Measurements from ENCODE around the gene SLC9A7.
A peak's percentile ranks its signal among the peaks of the same experiment; 100 is the strongest.

The SLC9A7 gene

DNA sequence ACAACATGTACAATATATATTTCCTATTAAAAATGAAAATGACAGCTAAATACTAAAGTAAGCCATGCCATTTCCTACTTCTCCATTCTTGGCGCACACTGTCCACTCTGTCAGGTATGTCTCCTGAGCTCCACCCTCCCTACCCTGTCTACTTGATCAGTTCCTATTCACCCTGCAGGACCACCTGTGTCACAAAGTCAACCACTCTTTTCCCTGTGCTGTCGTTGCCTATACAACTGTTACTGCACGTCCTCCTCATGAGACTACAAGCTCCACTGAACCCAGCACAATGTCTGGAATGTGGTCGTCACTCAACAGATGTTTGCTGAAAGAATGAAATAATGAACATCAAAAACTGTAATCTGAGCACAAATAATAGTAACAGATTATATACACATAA, 54.9 kb downstream of the SLC9A7 start:
- DNase-seq, result no peak

DNA sequence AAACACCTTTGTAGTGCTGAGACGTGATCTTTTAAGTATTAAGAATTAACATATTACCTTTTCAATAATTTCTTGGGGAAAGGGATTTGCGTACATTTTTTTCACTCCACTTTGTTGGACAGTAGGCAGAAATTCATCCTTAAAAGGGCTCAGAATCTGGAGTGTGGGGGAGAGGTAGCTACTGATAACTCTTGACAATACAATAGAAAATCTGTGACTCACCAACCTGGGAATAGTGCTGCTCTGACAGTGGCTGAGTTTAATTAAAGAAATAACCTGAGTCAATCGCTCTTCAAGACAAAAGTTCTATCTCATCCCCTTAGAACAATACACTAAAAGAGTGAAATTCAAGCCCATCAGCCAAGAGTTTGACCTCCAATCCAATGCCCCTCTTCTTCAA, 60.2 kb downstream of the SLC9A7 start:
- DNase-seq, result no peak

DNA sequence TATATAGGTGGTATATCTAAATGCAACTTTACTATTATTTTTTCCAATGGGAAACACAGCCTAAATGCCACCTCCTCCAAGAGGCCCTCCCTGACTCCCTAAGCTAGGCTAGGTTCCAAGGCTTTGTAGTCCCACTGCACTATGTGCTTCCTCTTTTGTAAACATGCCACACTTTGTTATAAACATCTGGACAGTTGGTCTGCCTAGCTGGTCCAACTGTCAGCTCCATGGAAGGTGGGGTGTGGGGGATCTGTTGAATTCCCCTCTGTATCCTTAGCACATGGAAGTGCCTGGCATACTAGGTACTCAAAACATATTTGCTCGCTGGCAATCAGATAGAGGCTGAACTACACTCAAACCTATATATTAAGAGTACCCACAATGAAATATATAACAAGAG, 63.4 kb downstream of the SLC9A7 start:
- DNase-seq, result no peak

DNA sequence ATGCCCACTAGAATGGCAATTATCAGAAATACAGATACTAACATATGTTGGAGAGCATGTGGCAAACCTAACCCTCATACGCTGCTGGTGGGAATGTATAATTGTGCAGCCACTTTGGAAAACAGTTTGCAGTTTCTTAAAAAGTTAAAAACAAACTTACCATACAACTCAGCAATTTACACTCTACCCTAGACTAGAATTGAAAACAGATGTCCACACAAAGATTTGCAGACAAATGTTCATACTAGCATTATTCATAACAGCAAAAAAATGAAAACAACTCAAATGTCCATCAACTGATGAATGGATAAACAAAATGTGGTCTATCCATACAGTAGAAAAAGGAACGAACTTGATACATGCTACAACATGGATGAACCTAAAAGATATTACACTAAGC, 64.4 kb downstream of the SLC9A7 start:
- DNase-seq, result no peak

DNA sequence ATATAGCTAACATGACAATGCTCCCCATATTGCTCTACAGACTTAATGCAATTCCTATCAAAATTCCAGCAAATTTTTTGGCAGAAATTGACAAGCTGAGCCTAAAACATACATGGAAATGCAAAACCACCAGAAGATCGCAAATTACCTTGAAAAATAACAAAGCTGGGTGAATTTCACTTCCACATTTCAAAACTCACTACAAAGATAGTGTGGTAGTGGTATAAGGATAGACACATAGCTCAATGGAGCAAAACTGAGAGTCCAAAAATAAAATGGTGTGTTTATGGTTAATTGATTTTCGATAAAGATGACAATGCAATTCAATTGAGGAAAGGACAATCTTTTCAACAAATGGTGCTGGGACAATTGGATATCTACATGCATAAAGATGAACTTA, 65.8 kb downstream of the SLC9A7 start:
- DNase-seq, result no peak

DNA sequence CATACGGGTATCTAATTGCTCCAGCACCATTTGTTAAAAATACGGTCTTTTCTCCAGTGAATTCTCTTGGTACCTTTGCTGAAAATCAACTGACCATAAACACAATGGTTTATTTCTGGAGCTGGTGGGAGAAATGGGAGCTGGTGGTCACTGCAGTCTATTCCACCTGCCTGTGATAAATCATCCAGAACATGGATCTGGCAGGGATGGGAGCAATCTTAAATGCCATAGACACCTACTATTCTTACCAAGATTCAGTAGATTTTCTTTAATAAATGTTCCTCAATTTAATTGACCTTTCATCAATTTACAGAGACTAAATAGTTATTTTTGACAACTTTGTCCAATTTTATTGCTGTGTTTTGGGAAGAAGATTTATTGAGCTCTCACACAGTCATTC, 68.1 kb downstream of the SLC9A7 start:
- no peak for DNase-seq

DNA sequence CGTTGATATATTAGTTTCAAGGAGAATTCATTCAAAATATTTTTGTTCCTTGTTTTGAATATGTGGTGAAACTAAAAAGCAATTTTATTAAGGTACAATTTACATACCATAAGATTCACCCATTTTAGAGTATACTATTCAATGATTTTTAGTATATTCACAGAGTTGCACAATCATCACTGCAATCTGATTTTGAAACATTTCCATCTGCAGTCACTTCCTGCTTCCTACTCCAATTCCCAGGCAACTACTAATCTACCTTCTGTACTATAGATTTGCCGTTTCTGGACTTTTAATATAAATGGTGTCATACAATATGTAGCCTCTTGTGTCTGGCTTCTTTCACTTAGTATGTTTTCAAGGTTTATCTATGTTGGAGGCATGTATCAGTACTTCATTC, 71.3 kb downstream of the SLC9A7 start:
- DNase-seq, result peak; percentile 15 to 24

DNA sequence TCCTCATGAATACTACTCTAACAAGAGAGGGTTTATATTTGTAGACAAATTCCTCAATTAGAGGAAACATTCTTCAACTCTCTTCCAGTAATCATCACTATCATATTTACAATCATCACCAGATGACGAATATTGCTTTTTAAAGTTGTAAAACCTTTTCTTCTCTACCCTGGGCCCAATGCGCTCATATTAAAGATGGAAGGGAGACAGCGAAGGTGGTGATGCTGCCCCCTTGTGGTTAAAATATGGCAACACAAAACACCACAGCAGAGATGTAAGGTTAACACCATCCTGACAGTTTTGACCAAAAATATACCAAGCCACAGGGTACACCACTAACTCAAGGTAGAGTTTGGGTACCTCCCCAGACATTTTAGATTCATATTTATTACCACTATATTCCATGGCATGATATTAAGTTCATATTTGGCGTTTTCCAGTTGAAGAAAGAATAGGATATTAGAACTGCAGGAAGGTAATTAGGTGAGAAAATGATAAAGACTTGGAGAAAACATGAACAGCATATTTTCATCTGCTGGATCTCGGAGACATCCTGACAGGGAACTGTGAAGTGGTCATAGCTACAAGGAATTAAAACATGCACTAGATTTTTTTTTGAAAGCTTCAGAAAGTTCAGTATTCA, 72.8 kb downstream of the SLC9A7 start:
- peak; percentile 42 to 45 for DNase-seq

DNA sequence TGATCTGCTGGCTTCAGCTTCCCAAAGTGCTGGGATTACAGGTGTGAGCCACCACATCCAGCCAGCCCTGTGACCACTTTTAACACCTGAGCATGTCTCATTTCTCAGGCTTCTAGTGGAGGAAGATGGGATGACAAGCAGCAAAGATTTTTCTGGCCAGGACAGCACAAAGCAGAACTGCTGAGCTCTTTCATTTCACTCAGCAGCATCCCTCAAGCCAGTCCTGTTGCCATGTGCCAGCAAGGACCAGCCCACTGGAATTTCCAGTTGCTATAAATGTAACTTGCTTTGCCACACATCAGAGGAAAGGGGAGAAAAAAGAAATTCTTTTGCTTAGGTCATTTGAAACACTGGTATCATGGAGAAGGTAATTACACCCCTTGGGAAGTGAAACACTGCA, 75.9 kb downstream of the SLC9A7 start:
- peak in 1 of 2 donors; percentile 8 for DNase-seq

DNA sequence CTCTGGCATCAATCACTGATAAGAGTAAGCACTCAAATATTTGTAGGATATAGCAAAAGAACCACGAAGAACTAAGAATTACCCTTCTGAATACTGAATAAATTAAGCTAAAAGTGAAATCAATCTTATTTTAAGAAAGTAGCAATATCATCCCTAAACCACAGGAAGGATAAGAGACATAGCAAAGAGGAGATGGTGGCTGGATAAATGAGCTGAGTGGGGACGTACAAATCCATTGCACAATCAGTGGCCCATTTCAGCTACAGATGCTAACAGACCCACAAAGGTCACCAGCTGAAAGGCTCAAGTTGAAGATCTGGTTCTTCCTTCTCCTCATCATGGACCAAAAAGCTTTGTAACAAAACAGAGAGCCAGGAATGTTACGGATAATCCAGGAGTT, 77.1 kb downstream of the SLC9A7 start:
- no peak for DNase-seq

DNA sequence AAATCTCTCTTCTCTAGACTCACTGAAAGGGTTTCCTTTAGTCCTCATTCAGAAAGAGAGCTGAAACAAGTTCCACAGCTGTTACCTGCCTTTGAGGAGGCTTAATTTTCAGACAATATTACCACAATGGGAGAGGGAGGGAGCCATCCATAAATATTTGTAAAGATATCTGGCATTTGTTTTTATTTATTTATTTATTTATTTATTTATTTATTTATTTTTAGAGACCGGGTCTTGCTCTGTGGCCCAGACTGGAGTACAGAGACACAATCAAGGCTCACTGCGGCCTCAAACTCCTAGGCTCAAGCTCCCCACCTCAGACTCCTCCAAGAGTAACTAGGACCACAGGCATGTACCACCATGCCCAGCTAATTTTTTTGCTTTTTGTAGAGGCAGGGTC, 80.7 kb downstream of the SLC9A7 start:
- no peak for DNase-seq

DNA sequence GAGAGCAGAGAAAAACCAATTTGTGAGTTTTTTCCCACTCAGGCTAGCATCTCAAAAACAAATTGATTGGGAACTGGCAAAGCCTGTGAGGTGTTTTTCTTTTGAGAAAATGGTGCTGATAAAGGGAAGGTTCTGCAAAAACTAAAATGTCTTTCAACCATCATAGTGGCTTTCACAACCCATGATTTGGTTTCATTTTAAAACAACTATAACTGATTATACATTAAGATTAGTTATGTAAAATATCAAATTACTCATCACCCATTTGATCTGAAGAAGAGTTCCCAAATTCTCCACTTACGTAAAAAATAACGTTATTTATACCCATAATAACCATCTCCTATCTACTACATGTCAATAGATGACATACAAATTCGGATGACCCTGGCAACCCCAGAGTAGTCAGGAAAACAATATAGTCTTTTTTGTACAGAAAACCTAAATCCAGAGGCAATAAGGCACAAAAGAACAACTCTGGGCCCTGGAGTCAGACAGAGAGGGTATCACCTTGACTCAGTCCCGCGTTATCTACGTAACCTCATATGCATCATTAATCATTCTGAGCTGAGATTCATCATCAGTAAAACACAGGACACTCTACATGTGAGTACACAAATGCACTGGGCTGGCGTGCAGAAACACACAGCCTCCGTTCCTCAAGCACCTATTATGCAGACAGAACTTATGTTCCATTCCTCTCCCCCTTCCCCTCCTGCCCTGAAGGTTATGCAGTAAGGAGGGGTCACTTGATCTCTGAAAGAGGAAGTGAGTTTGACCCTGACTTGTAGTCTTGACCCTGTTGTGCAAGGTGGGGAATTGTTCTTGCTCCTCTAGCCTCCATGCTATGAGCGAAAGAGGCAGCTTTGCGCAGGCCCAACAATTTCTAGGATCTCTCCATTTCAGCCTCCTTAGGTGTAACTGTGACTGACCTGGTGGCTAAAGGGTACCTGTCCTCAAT, 82.2 kb downstream of the SLC9A7 start:
- peak; percentile 36 to 58 for DNase-seq

DNA sequence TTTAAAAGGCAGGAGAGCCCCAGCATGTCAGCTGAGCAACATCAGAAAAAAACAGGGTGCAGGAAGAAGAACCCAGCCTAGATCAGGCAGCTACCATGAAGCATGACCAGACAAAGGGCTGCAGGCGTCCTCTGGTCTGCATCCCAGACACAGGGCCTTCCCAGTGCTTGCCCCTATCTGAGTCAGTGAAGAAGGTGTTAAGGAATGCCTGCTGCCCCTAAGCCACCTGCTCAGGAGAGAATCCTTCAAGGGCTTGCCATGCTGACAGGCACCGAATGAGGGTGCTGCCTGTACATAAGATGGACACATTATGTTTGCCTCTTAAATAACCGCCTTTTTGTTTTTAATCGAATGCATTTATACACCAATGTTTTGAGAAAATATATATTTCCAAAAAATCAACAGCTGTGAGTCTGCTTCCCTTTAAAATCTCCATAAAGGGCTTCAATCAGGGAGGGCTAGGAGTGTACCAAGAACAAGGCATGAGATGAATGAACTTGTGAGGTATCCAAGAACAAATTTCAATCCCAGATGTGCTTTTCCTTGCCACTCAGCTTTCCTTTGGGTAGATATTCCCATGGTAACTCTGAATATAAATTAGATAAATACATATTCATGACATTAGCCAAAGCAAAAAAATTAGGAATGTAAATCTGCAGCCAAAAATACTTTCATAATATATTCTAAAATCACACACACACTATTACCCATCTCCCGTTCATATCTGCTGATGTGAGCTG, 85.1 kb downstream of the SLC9A7 start:
- DNase-seq, result no peak

DNA sequence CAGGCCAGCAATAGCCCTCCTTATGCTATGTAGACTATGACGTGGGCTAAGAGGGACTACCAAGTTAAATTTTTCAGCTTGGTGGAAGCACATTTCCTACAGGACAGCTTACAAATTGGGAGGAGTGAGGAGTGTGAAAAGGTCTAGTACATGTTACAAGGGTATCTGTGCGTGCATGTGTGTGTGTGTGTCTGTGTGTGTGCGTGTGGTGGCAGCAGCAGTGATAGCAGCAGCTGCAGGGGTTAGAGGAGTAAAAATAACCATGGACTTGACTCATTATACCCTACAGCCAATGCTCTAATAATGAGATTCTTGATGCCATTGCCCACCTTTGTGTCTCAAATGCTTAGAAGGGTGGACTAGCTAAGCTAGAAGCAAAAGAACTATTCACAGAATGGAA, 88.6 kb downstream of the SLC9A7 start:
- no peak for DNase-seq

DNA sequence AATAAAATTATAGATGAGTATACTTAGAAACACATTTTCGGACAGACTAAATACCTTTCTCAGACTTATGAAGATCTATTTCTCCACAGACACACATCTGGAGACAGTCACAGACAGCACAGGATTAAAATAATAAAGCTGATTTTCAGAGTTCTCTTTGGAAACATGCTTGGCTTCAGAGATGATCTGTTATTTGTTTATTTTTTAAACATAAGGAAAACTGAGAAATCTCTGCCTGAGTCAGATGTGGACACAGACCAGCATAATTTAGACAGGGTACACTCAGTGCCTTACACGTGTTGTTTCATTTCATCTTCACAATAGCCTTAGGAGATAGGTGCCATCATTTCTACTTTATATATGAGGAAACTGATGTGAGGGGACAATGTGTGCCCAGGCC, 92.1 kb downstream of the SLC9A7 start:
- DNase-seq, result no peak

DNA sequence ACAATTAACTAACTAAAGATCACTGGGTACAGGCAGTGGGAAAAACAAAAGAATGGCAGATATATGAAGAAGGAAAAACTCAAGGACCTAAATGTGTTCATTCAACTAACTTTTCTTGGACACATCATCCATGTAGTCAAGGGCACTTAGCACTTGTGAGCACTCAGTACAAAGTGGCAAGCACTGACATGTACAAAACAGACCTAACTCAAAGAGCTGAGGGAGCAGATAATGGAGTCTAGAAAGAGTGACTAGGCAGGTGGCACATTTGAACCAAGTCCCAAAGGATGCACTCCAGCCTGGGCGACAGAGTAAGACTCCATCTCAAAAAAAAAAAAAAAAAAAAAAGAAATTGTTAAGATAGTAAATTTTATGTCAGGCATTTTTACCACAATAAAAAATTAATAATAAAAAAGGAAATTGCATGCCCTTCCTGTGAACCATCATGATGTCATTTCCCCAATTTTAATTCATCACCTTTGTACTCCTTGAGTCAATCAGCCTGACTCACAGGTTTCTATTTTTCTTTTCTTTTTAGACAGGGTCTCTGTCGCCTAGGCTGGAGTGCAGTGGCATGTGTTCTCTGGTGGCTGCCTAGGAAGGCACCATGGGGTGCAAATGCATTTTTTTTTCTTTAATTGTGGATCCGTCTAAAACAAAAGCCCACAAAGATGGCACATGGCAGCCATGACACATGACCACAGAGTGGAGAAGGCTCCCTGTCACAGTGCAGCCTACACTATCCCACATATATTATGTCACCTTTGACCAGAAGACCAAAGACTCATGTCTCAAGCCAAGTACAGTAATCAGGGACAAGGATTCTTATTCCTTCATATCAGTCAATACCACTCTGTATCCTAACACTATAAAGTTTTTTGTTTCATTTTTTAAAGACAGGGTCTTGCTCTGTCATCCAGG, 93.4 kb downstream of the SLC9A7 start:
- peak; percentile 49 to 76 for DNase-seq

DNA sequence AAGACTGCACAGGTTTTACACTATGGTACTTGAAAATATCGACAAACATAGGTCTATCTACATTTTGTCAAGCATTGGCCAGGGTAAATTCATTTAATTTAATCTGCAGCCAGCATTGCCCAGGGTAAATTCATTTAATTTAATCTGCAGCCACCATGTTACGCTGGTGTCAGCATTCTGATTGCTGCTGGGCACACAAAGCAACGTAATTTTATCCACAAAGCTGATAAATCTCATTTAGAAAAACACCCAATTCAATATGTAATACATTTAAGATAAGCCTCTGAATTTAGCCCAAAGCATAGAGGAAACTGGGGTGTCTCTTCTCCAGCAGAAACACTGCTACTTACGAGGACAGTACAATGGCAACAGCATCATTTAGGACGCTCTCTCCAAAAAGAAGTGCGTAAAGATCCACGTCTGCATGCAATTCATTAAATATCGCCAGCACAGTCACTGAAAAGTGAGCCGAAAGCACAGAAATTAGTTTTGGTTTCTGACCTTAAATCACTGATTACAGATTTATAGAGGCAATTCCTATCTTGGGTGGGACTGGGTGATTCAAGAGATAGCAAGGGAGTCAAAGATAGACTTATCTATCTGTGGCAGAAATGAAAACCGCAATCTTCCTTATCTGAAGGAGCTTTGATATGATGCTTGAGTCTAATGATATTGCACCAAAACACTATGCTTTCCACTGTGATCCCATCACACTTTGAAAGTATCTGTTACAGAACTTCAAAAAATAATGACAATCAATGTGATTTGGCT, 96.5 kb downstream of the SLC9A7 start:
- DNase-seq, result no peak

DNA sequence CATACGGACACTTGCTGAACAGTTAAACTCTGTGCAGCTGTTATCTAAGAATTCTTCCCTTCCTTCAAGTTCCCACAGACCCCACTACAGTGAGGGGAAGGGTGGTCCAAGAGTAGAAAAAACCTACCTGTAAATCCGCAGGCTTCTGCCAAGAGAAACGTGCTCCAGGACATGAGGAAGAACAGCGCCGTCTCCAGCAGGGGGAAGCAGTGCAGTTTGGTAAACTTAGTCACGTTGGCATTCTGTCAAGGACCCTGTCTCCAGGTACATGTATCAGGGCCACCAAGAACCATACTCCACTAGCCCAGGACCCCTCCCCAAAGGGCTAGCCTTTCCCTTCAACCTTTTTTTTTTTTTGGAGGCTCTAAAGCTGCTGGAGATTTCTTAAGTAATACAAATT, 105.4 kb downstream of the SLC9A7 start:
- DNase-seq, result no peak

DNA sequence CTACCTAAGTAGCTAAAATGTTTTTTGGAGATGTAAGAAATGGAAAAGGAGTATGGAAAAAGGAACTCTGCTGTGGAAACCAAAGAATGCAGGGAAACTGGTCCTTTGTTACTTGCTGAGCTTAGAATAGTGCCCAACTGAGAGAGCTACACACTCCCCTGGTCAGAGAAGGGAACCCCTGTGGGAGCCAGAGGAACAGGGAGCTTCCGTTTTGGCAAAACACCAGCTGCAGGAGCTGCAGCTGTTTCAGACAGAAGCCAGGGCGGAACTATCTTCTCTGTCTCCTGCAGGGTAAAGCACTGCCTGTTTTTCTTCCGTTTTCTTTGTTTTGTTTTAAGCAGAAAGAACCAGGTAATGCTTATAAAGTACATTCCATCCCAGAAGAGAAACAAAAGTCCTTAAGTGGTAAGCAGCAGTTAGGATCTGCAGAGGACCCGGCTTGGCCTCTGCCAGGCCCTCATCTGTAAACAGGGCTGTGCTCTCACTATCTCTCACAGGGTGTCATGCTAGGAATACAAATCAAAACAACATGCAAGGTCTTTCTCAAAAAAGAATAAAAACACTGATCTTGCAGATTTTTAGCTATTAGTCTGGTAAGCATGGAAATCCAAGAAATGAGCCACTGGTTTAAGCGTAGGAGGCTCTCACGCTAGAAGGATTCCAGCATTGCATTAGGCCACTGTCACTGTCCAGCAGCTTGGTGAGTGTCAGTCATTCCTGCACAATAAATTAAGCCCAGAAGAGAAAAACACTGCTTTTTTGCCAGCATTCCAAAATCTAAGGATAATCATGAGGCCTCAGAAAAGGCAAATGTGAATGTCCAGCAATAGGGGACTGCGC, 109.3 kb downstream of the SLC9A7 start:
- DNase-seq, result peak; percentile 41 to 69

DNA sequence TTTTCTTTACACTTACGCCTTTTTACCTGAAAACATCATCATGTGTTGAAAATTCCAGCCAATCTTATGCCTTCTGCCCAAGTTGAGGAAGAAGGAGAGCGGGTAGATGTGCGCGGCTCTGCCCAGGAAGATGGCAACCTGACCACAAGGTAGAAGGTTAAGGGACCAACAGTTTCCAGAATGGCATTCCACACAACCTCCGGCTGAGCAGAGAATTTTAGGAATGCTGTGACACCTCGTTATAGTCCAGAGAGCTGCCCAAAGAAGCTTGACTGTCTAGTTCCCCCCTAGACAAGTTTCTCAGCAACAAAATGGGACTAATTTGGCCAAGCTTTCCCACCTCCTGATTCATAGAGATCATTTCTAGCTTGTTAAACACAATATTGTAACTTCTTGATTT, 110.3 kb downstream of the SLC9A7 start:
- DNase-seq, result no peak

DNA sequence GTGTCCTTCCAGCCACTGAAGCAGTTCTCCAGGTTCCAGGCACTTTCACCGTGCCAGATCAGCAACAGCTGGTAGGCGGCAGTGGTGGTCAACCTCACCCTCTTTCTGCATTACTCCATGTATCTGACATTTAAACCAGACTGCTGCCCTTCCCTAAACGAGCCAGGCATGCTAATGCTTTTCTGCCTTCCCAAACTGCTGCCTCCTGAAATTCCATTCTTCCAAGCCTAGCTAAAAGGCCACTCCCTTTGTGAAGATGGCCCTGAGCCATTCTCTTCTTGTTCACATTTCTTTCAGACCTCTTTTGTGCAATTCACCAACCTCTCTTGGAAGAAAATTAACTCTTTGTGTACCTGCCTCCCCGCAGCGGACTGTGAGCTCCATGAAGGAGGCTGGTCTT, 111.7 kb downstream of the SLC9A7 start:
- DNase-seq, result no peak

All from inflammatory macrophage (primary cell).